Thyroid gland (tissue), 4 donors: ENCODE results near the gene ABTB2. TPM values are rescaled to one million over a fixed set of nuclear protein-coding genes. Genes with fewer than 3 reads are reported as not detected.

Experiments used
- DNase-seq, 2 donors: peaks; one replicate each; pipeline ENCODE4 v3.0.0-alpha.2; 2019
- H3K27ac ChIP-seq, 3 donors: fragments of 200-600 bp; sonication (generic); 1 replicate in 2 of 3; 2 replicates in 1 of 3; pipeline ENCODE4 v1.5.1; 2016 to 2019; ENCODE audit warnings: mild to moderate bottlenecking in 1 of 3, moderate library complexity in 1 of 3
- H3K27me3 ChIP-seq: fragments of 200-600 bp; sonication (generic); one replicate; pipeline ENCODE4 v1.5.1; 2019
- H3K36me3 ChIP-seq, 2 donors: fragments of 200-600 bp; sonication (generic); one replicate each; pipeline ENCODE4 v1.5.1; 2016 to 2019
- H3K4me1 ChIP-seq, 2 donors: fragments of 200-600 bp; sonication (generic); one replicate each; pipeline ENCODE4 v1.5.1; 2017 to 2019
- H3K4me3 ChIP-seq, 3 donors: fragments of 200-600 bp; sonication (generic); replicated peaks in 1 of 3; 1 replicate in 2 of 3; 2 replicates in 1 of 3; pipeline ENCODE4 v1.5.1; 2016; ENCODE audit warnings: mild to moderate bottlenecking in 1 of 3
- H3K9me3 ChIP-seq: fragments of 200-600 bp; sonication (generic); one replicate; pipeline ENCODE4 v1.5.1; 2017
- CTCF ChIP-seq, 6 experiments: fragments of 200-600 bp in 3 of 6; fragments of 450-650 bp in 3 of 6; sonication (generic) in 3 of 6; IDR thresholded peaks; one replicate each; pipeline ENCODE4 v1.5.1; 2016 to 2019; ENCODE audit warnings: antibody characterized with exemption in 6 of 6, mild to moderate bottlenecking in 2 of 6, inconsistent platforms in 1 of 6, moderate library complexity in 1 of 6
- POLR2A ChIP-seq, 2 donors: fragments of 450-650 bp; IDR thresholded peaks; one replicate each; pipeline ENCODE4 v1.6.1; 2017; ENCODE audit warnings: antibody characterized with exemption in 2 of 2, mild to moderate bottlenecking in 2 of 2, moderate library complexity in 1 of 2
- WGBS, 2 donors: methylation state at CpG; one replicate each; pipeline ENCODE4 v1.1.5; 2017; 5-methylcytosine and 5-hydroxymethylcytosine counted together
- intact Hi-C: fragments of 100-400 bp; cut with DNase I; formaldehyde crosslinking; loops from one replicate; pipeline ENCODE4 v1.15.1; 2023
- total RNA-seq, 4 donors: library from RNA; depleted of rRNA; stranded (reverse); fragments of >200 nt; gene quantifications; one replicate each; pipeline ENCODE4 v1.2.3, GENCODE V29; 2016

Gene ABTB2
- total RNA-seq, 4 donors from 2014 or later = 1.2 to 5.0 (median 3.3) TPM

GRCh38 chr11:34323601-34324000 lies 34.2 kb downstream of the ABTB2 start:
- no peaks in the 10 kb centered on the region for H3K36me3 ChIP-seq
- TF ChIP-seq CTCF (IDR thresholded peaks at IDR 0.05) = no peak
- TF ChIP-seq POLR2A (IDR thresholded peaks at IDR 0.05) = no peak
- H3K4me1 ChIP-seq = peaks cover 0 to 6% of the 10 kb centered on the region in 2 donors
- 63 to 78% methylated on average over 2 of the region's 2 CpGs for WGBS, 2 donors
- H3K4me3 ChIP-seq = no peak overlapping the region
- no peak overlapping the region for H3K27ac ChIP-seq
- H3K27me3 ChIP-seq = no peaks in the 10 kb centered on the region
- no peaks in the 10 kb centered on the region for H3K9me3 ChIP-seq
- DNase-seq = no peak
- intact Hi-C loops = no loop called here

- Histone ChIP-seq H3K4me1 (peaks cover 0 to 13% of the 10 kb centered on the region in 2 donors), H3K27ac (no peak overlapping the region), H3K27me3 (no peaks in the 10 kb centered on the region), H3K9me3 (no peaks in the 10 kb centered on the region), H3K36me3 (no peaks in the 10 kb centered on the region), H3K4me3 (no peak overlapping the region)
- WGBS, 2 donors = 88% methylated on average over 4 of the region's 4 CpGs
- DNase-seq = no peak
- intact Hi-C loops = no loop called here
- TF ChIP-seq POLR2A (IDR thresholded peaks at IDR 0.05) = no peak
- TF ChIP-seq CTCF (IDR thresholded peaks at IDR 0.05) = no peak
Measured at GRCh38 chr11:34318111-34319037, 39.4 kb downstream of the ABTB2 start.

GRCh38 chr11:34317666-34318065 lies 40.1 kb downstream of the ABTB2 start:
- intact Hi-C loops = no loop called here
- Histone ChIP-seq H3K4me3 (no peak overlapping the region), H3K27ac (no peak overlapping the region), H3K36me3 (no peaks in the 10 kb centered on the region), H3K4me1 (peaks cover 0 to 19% of the 10 kb centered on the region in 2 donors), H3K27me3 (no peaks in the 10 kb centered on the region), H3K9me3 (no peaks in the 10 kb centered on the region)
- DNase-seq = no peak
- 91 to 93% methylated on average over 4 of the region's 4 CpGs for WGBS, 2 donors
- TF ChIP-seq POLR2A (IDR thresholded peaks at IDR 0.05) (no peak), CTCF (IDR thresholded peaks at IDR 0.05) (no peak)

- intact Hi-C loops = no loop called here
- Histone ChIP-seq H3K4me1 (peaks cover 0 to 20% of the 10 kb centered on the region in 2 donors), H3K27me3 (no peaks in the 10 kb centered on the region), H3K36me3 (no peaks in the 10 kb centered on the region), H3K9me3 (no peaks in the 10 kb centered on the region), H3K27ac (no peak overlapping the region), H3K4me3 (no peak overlapping the region)
- no peak for DNase-seq
- TF ChIP-seq CTCF (IDR thresholded peaks at IDR 0.05) (no peak), POLR2A (IDR thresholded peaks at IDR 0.05) (no peak)
Measured at GRCh38 chr11:34317036-34317360, 40.8 kb downstream of the ABTB2 start.

GRCh38 chr11:34316347-34317035 lies 41.3 kb downstream of the ABTB2 start:
- no peaks in the 10 kb centered on the region for H3K27me3 ChIP-seq
- WGBS, 2 donors = 70 to 75% methylated on average over 8 of the region's 8 CpGs
- no peaks in the 10 kb centered on the region for H3K36me3 ChIP-seq
- no peak overlapping the region for H3K27ac ChIP-seq
- peaks cover 0 to 25% of the 10 kb centered on the region in 2 donors for H3K4me1 ChIP-seq
- intact Hi-C loops = no loop called here
- H3K4me3 ChIP-seq = no peak overlapping the region
- TF ChIP-seq CTCF (IDR thresholded peaks at IDR 0.05) (no peak), POLR2A (IDR thresholded peaks at IDR 0.05) (no peak)
- H3K9me3 ChIP-seq = no peaks in the 10 kb centered on the region
- no peak for DNase-seq
